Measurements from ENCODE around the gene COPB2.
"Not testable (repeated sequence)": the region's sequence is repeated elsewhere in the genome, so short reads cannot be mapped to it uniquely, and the experiment has no call there.

COPB2 gene

DNA sequence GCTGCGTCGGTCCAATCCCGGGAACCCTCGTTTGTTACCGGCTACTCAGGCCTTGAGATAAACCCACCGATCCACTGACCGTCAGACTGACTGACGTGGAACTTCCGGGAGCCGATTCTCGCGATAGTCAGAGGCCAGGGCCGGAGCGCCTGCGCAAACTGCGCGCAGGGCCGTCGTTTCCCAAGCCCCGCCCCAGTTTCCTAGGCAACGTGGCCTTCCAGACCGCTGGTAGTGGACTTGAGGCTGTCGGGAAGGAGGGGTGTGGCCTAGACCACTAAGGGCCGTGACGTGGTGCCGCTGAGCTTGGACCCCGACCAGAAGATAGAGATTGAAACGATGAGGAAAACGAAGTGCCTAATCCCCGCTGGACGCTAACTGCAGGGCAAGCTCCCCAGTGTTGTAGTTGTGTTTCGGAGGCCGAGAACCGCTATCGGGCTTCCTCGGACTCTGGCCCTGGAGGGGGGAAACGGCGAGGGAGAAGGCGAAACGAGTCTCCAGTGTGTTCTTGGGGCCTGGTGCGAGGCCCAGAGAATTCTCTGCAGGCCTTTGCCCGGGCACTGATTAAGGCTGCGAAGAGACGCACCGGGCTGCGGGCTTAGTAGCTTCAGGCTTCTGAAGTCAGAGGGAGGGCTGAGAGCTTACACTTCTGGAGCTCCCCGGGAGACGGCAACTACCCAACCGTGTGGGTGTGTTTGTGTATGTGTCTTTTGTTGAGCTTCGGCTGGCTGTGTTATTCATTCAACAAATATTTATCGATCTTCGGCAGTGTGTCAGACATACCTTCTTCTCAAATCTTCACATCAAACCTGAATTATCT lies at the start of gene COPB2:
COPB2 (minus strand) TSS at position 96 of the 817 bp plus-strand sequence. CDS start 97 bp downstream, outside the sequence.
- peak; percentile 93 to 95 (median 95) for DNase-seq (ENCODE audit: low read depth in 2 of 3, low spot score in 2 of 3)

DNA sequence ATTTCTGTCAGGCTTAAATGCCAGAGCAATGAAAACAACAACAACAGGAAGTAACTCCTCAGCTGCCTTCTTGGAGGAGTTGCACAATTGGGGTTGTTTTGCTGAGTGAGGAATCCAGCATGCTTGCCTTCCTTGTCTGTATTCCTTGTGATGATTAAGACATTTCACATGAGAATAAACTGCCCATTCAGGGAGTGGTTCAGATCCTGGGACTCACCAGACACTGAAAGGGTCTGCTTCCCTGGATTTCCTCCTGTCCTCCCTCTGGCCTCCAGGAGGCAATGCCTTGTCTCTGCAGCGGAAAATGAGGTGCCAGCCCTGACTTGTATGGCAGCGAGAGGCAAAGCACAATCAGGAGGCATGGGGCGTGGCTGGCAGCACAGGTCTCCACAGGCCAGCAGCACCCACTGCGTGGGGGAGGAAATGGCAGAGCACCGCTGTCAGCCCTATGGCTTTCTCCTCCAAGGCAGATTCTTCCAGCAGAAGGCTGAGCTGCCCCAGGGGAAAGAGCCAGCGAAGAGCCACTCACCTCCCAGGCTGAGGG lies 45.4 kb upstream of the COPB2 start:
- DNase-seq (ENCODE audit: low read depth in 2 of 3, low spot score in 2 of 3), result no peak

DNA sequence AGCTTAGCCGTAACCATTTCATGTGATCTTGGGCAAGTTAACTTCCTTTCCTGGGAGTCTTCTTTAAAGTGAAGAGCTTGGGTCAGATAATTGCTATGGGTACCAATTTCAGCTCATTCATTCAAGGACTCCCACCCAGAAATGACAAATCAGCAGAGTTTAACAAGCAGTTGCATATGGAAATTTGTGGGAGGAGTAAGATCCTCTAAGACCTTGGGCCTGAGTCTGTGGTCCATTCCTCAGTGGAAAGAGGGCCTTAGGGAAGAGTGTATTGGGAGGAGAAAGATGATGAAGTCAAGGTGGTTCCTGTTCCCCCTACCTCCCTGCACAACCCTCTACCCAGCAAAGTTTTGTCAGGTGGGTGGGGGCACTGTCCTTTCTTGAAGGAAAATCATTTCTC lies 44.8 kb upstream of the COPB2 start:
- no peak for DNase-seq (ENCODE audit: low read depth in 2 of 3, low spot score in 2 of 3)

DNA sequence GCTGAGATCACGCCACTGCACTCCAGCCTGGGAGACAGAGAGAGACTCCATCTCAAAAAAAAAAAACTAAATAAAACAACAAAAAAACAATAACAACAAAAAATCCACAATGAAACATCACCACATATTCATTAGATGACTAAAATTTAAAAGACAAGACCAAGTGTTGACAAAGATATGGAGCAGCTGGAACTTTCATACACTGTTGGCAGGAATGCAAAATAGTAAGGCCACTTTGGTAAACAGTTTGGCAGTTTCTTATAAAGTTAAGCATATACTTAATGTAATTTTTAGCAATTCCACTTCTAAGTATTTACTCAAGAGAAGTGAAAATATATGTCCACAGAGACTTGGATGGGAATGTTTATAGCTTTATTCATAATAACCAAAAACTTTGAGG lies 43.6 kb upstream of the COPB2 start:
- no peak for DNase-seq (ENCODE audit: low read depth in 2 of 3, low spot score in 2 of 3)

DNA sequence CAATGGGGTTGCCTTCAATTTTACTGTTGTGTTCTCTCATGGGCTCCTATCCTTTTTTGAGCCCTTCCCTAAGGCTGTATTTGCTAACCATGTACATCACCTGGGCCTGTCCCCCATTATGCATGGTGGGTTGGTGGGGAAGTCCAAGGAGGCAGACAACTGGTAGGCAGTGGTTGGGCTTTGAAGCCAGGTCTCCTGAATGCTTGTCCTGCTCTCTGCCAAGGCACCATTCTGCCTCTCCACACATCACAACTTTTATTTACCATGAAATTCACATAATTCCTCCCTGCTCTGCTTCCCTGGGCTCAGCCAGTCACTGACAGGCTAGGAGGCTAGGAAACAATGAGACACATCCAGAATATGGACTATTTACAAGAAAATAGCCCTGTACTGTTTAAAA lies 41.0 kb upstream of the COPB2 start:
- no peak for DNase-seq (ENCODE audit: low read depth in 2 of 3, low spot score in 2 of 3)

DNA sequence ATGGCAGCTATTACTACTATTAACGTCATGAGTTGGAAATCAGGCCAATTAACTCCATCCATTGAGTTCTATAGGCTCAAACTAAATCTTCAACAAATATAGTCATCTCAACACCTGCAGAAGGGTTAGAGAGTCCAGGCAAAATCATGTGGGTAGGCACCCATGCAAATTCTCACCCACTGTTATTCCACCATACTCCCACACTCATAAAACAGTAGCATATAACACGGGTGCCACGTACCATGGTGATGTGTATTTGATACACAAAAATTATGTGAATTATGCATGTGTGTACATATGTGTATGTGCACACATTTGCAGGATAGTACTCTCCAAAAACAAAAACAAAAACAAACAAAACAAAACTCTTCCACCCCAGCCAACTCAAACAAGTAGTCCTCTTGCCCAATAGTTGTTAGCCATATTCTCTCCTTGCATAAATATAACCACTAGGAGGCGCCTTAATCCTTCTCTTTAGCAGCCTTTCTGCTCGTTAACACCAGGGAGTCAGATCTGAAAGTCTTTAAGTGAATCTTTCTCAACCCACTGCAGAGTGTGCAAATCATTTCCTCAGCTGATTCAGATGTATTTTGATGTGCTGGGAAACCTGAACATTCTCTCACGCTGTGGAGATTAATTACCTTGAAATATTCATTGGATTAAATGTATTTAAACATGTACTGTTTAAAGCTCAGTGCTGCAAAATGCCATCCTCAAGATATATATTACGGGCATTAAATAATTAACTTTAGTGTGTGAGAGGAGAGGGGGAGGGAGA lies 38.0 kb upstream of the COPB2 start:
- no peak for DNase-seq (ENCODE audit: low read depth in 2 of 3, low spot score in 2 of 3)

DNA sequence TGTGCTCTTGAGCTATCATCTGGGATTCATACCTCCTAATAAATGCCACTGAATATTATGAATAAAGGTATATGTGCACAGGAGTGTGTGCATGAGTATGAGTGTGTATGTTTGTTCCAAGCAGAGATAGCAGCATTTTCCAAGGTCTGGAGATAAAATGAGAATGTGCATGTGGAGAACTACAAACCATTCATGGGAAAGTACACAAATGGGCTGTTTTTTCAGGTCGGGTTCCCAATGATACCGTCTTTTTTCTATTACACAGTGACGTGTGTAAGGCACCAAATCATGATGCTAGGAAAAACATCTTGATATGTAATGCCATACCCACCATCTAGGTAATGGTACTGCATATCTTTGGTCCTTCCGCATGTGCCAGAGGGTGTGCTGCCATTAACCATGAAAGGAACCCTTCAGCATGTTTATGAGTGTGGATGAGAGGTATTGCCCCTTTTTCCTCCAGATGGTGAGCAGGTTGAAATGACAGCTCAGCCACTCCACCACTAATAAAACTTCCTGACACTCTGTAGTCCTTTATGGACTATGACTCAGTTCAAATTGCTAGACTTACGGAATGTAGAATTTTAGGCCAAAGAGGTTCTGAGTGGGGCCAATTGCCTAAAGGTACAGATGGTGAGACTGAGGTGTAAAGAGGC lies 36.4 kb upstream of the COPB2 start:
- DNase-seq (ENCODE audit: low read depth in 2 of 3, low spot score in 2 of 3), result no peak

DNA sequence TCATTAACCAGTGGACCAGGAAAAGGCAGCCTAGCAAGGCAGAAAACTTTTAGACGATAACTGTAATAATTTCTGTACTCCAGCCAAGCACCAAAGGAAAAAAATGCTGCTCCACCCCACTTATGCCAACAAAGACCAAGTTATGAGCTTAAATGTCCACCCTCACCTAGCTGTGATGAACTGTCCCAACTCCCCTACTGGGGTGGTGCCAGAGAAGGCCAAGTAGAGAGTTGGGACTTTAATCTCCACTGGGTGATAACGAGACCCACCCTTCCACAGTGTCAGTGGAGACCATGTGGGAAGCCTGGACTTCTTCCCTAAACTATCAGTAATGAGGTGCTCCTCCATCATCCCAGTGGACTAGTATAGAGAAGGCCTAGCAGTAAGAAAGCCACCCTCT lies 33.8 kb upstream of the COPB2 start:
- no peak for DNase-seq (ENCODE audit: low read depth in 2 of 3, low spot score in 2 of 3)

DNA sequence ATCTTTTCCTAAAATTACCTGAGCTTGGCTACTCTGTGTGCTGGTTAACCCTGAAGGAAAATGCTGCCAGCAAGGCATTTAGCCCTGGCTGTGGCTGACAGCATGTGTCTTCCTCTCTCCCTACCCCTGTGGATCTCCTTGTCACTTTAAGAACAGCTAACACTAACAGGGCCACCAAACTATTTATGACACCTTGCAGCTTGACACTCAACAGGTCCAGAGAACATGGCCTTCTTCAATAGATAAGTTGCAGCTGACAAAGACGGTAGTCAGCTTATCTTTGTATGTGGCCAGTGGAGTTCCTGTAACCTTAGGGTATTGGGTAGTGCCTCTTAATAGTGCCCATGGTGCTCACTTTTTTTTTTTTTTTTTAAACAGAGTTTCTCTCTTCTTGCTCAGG lies 32.0 kb upstream of the COPB2 start:
- DNase-seq (ENCODE audit: low read depth in 2 of 3, low spot score in 2 of 3), result no peak

DNA sequence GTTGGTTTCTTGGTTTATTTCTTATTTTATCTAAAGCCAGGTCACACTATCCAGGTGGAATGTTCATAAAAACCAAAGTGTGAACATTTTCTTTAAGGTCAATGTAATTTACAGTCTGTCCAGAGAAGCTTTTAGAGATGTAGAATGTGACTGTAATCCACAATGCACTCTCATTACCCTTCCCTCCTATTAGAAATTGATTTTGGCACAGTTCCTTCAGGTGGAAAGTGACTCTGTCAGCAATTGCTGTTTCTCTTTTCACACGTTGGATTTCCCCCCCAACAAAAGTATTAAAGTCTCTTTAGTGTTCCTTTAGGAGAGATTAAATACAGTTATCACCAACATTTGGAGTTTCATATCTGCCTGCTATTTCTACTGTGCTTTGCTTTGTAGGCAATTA lies 31.6 kb upstream of the COPB2 start:
- DNase-seq (ENCODE audit: low read depth in 2 of 3, low spot score in 2 of 3), result no peak

DNA sequence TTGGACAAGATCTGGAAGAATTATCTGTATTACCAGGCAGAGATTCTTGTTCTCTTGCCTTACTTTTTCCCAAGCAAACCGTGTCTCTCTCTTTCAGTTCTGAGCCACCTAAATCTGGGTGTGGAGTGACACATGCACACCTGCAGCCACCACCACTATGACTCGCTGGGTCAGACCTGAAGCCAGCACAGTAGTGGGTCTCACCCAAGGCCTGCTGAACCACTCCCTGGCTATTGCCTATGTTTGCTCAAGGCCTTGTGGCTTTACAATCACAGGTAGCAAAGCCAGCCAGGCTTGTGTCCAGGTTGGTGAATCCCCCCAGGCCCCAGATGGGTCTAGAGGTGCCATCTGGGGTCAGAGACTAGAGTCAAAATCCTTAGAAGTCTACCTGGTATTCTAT lies 28.7 kb upstream of the COPB2 start:
- no peak for DNase-seq (ENCODE audit: low read depth in 2 of 3, low spot score in 2 of 3)

DNA sequence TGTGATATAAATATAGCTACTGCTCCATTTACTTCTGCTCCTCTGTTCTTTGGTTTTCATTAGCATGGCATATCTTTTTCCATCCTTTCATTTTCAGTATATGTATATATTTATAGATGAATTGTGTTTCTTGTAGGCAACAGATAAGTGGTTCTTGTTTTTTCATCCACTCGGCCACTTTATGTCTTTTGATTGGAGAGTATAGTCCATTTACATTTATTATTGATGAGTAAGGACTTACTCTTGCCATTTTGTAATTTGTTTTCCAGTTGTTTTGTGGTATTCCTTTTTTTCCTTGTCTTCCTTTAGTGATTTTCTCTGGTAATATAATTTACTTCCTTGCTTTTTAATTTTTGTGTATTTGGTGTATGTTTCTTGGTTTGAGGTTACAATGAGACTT lies 26.8 kb upstream of the COPB2 start:
- DNase-seq (ENCODE audit: low read depth in 2 of 3, low spot score in 2 of 3), result no peak

DNA sequence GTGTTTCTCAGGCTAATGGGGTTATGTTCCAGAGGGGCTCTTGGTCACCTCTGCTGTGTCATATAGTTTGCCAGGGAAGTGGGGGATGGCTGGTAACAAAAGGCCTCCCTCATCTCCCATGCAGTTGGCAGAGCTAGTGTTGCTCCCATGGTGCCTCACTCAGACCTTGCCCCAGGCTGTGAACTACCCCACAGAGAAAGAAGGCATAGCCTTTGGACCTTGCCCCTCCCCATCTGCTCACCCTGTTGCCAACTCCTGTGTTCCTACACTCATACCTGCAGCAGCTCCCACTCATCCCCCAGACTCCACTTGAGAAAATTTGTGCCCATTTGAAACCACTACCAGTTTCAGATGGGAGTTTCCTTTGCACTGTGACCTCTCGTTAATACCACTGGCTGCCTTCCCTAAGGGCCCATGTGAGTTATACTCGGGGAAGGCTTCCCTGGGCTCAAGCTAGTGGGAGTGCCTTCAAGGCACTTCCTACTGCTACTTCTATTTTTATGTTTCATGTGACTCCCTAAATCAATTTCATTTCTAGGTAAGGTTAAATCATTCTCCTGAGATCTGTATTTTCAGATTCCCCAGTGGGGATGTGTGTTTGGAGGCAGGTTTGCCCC lies 25.3 kb upstream of the COPB2 start:
- no peak for DNase-seq (ENCODE audit: low read depth in 2 of 3, low spot score in 2 of 3)

DNA sequence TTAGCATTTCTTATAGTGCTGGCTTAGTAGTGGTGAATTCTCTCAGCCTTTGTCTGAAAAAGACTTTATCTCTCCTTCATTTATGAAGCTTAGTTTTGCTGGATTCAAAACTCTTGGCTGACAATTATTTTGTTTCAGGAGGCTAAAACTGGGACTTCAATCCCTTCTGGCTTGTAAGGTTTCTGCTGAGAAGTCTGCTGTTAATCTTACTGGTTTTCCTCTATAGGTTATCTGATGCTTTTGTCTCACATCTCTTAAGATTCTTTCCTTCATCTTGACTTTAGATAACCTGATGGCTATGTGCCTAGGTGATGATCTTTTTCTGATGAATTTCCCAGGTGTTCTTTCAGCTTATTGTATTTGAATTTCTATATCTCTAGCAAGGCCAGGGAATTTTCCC lies 23.4 kb upstream of the COPB2 start:
- not testable (repeated sequence) for DNase-seq (ENCODE audit: low read depth in 2 of 3, low spot score in 2 of 3)

DNA sequence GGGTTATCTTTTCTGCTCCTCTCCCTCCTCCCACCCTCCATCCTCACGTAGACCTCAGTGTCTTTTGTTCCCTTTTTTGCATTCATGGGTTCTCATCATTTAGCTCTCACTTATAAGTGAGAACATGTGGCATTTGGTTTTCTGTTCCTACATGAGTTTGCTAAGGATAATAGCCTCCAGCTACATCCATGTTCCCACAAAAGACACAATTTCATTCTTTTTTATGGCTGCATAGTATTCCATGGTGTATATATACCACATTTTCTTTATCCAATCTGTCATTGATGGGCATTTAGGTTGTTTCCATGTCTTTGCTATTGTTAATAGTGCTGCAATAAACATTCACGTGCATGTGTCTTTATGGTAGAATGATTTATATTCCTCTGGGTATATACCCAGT lies 11.7 kb upstream of the COPB2 start:
- DNase-seq (ENCODE audit: low read depth in 2 of 3, low spot score in 2 of 3), result not testable (repeated sequence)

DNA sequence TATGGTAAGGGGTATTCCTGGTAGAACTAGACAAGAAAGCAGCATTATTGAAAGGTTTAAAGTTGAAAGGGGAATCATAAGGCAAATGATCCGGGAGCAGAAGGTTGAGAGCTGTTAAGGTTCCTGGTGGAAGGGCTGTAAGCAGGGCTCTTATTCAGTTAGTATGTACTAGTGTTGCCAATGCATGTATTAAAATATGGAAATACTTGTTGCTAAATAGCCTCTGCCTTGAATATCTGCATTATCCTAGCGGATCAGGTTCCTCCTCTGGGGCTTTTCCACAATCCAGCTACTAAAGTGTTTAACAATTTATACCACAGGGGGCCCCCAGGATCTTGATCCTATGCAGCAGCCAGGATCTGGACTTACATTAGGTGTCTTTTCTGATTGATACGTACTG lies 7.3 kb upstream of the COPB2 start:
- DNase-seq (ENCODE audit: low read depth in 2 of 3, low spot score in 2 of 3), result no peak

DNA sequence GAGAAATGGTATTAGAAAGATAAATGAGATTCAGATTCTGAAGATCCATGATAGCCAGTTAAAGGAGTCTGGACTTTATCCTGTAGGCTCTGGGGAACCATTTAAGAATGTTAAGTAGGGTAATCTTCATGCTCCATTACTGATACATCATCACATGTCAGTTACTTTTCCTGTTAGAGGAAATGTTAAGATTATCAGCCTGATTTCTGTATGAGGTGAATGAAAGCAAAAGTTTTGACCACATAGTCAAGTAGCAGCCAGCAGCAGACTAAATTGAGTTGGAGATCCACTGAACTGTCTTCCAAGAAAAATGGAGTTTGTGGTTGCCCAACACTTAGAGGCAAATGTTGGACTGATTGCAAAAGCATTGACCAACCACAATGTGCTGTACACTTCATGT lies 4.7 kb upstream of the COPB2 start:
- DNase-seq (ENCODE audit: low read depth in 2 of 3, low spot score in 2 of 3), result no peak

DNA sequence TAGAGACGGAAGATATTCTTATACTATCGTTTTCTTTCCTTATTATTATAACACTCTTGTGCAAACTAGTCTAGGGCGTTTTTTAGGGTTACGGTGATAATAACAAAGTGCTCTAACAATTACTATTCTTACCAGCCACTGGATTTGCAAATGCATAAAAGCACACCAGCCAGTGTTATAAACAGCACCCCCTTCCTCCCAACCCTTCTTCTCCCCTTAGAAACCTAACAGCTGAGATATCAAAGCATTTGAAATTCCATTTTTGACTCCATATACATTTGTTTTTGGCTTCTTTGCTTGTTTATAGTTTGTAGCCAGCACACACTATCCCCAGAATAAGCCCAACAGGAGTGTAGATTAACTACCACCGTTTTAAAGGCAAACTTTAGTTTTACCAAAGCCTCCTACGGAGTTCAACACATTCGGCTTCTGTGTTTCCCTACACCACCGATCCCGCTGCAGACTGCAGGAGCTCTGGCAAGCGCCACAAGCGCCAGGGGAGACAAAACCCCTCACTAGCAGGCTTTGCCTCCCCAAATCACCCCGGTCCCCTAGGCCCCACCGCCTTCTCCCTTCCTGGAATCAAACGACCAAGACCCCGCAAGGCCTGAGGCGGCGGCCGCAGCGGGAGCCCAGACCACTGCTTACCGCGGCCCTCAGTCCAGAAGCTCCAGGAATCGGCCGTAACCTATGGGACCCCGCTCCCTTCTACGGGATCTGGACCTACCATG lies 461 bp downstream of the COPB2 start:
- no peak for DNase-seq (ENCODE audit: low read depth in 2 of 3, low spot score in 2 of 3)

DNA sequence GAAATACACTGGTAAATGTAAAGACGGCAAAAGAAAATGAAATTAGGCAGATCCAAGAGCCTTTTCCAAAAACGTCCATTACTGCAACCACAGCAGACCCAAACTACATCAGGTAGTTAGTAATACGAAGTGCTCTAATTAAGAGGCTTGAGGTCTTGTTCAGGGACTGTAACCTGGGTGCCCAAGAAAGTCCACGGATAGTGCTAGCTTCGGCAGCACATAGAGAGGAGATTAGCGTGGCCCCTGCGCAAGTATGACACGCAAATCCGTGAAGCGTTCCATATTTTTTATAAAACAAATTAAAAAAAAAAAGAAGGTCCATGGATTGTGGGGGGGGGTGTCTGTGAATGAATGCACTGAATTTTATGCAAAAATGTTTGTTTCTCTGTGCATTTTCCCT lies 1.4 kb downstream of the COPB2 start:
- no peak for DNase-seq (ENCODE audit: low read depth in 2 of 3, low spot score in 2 of 3)

DNA sequence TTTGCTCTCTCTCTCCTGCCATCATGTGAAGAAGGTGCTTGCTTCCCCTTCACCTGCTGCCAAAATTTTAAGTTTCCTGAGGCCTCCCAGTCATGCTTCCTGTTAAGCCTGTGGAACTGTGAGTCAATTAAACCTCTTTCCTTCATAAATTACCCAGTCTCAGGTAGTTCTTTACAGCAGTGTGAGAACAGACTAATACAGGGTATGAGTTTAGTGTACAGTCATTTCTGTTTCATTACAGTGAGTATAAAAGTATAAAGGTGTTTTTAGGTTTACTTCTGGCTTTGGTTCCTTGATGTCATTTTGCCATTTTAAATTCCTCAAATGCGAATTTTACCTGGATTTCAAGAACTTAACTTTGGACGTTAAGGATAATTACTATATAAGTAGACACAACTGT lies 7.2 kb downstream of the COPB2 start:
- not testable (repeated sequence) for DNase-seq (ENCODE audit: low read depth in 2 of 3, low spot score in 2 of 3)

DNA sequence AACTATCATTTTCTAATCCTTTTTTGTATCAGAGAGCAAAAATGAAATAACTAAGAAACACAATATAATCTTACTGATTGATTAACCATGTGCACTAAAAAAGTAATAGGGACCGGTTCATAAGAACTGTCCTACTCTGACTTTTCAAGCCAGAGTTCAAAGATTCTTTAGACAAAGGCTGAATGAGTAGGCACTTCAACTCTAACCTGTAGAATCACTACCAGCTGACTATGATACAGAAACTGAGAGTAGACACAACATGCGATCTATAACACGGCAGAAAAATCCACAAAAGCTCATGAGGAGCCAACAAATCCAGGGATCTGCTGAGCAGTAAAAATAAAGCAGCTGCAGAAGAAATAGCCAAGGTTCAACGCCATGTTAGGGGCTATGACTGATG lies 8.9 kb downstream of the COPB2 start:
- no peak for DNase-seq (ENCODE audit: low read depth in 2 of 3, low spot score in 2 of 3)
